ENCODE data around the gene POU3F2. TPM values are rescaled to one million over a fixed set of nuclear protein-coding genes. Genes with fewer than 3 reads are reported as not detected.
A peak's percentile ranks its signal among the peaks of the same experiment; 100 is the strongest.

Gene POU3F2
- polyA plus RNA-seq, 2 of the 4 experiments (the other 2 are of a cell fraction), result not detected

DNA sequence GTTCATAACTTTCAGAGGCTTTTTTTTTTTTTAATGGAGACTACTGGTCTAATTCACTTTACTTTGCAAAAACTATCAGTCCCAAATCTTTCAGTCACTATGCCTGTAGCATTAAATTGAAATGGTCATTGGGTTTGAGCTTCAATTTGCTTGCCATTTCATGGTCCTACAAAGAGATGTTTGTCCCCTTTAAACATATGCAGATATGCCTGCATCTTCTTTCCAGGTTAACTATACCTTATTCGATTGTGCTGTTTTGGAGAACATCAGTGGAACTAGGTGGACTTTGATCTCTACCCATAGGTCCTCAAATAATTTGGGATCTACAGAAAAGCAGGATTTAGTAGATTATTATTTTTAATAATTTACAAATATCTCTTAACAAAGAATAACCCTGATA is 4.6 kb downstream of the POU3F2 start:
- ATAC-seq (no peak), DNase-seq (ENCODE audit: low read depth in 1 of 2, low spot score in 1 of 2) (no peak), FAIRE-seq (no peak)
- POLR2A ChIA-PET, result no interaction called here
- CTCF ChIA-PET, result no interaction called here
- Histone ChIP-seq H3K4me2 (no peak overlapping the region), H3K4me1 (no peaks in the 10 kb centered on the region), H3K27ac (no peak overlapping the region), H3K4me3 (no peak overlapping the region), H3K9me3 (no peaks in the 10 kb centered on the region)
- TF ChIP-seq KDM5A (IDR thresholded peaks at IDR 0.05), result no peak
- no peak for TF ChIP-seq MAFK (IDR thresholded peaks at IDR 0.05; ENCODE audit: partially characterized antibody)
- no peak for TF ChIP-seq FOXS1 (CRISPR knock-in tag; IDR thresholded peaks at IDR 0.05)
- TF ChIP-seq, protein P1, sequence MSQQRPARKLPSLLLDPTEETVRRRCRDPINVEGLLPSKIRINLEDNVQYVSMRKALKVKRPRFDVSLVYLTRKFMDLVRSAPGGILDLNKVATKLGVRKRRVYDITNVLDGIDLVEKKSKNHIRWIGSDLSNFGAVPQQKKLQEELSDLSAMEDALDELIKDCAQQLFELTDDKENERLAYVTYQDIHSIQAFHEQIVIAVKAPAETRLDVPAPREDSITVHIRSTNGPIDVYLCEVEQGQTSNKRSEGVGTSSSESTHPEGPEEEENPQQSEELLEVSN (IDR thresholded peaks at IDR 0.05; ENCODE audit: borderline replicate concordance, low read depth), result no peak
- no peak for TF ChIP-seq HEYL (CRISPR knock-in tag; IDR thresholded peaks at IDR 0.05)
- no peak for TF ChIP-seq NFE2L2 (conservative IDR thresholded peaks at IDR 0.05; ENCODE audit: low read length)
- no peak for TF ChIP-seq FOSL2 (IDR thresholded peaks at IDR 0.05)
- no peak for TF ChIP-seq FOSL2 (CRISPR knock-in tag; IDR thresholded peaks at IDR 0.05)
- TF ChIP-seq EHF (CRISPR knock-in tag; IDR thresholded peaks at IDR 0.05), result no peak
- no peak for TF ChIP-seq CHD2 (IDR thresholded peaks at IDR 0.05; ENCODE audit: low read length, partially characterized antibody)
- no peak for TF ChIP-seq CEBPB (IDR thresholded peaks at IDR 0.05)
- no peak for TF ChIP-seq RAD21 (conservative IDR thresholded peaks at IDR 0.05 in 1 of 2, IDR thresholded peaks at IDR 0.05 in 1 of 2)
- TF ChIP-seq ESRRA (IDR thresholded peaks at IDR 0.05; ENCODE audit: borderline replicate concordance, low read length), result no peak
- TF ChIP-seq, protein P2, sequence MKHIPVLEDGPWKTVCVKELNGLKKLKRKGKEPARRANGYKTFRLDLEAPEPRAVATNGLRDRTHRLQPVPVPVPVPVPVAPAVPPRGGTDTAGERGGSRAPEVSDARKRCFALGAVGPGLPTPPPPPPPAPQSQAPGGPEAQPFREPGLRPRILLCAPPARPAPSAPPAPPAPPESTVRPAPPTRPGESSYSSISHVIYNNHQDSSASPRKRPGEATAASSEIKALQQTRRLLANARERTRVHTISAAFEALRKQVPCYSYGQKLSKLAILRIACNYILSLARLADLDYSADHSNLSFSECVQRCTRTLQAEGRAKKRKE (CRISPR knock-in tag; IDR thresholded peaks at IDR 0.05; ENCODE audit: low read depth), result no peak
- TF ChIP-seq CBX2 (IDR thresholded peaks at IDR 0.05; ENCODE audit: borderline replicate concordance, low read depth), result no peak
- TF ChIP-seq, protein P3, sequence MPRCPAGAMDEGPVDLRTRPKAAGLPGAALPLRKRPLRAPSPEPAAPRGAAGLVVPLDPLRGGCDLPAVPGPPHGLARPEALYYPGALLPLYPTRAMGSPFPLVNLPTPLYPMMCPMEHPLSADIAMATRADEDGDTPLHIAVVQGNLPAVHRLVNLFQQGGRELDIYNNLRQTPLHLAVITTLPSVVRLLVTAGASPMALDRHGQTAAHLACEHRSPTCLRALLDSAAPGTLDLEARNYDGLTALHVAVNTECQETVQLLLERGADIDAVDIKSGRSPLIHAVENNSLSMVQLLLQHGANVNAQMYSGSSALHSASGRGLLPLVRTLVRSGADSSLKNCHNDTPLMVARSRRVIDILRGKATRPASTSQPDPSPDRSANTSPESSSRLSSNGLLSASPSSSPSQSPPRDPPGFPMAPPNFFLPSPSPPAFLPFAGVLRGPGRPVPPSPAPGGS (IDR thresholded peaks at IDR 0.05), result no peak
- 5% methylated on average over 1 of the region's 1 CpG for WGBS (ENCODE audit: missing lambda C conversion rate)

DNA sequence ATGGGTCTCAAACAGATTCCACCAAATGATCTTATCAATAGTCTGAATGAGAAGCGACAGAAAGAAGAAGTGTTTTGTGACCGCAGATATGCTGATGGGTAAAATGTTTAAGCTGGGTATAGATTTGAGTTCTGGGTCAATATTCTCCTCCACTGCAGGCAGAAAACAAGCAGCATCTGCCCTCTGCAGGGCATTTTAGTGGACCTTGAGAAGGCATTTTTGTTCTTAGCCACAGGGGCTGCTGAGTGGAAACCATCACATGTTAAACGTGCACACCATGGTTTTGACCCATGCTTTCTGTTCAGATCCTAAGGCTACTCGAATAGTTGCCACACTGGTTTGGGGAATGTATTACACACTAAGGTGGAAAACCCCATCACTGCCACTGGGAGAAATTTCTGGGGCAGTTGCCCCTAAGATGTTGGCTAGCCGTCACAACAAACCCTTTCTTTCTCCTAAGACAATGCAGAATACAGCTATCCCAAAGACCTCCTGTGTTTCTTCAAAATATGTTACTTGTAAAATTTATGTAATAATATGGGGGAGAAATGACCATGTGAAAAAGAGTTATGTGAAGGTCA is 5.5 kb downstream of the POU3F2 start:
- WGBS (ENCODE audit: missing lambda C conversion rate), result 25% methylated on average over 5 of the region's 5 CpGs
- DNase-seq (ENCODE audit: low read depth in 1 of 2, low spot score in 1 of 2) (peak in 1 of 2 experiments; percentile 21), ATAC-seq (peak; percentile 41 to 66; a peak in 3 of 6 replicates), FAIRE-seq (no peak)
- TF ChIP-seq RAD21 (conservative IDR thresholded peaks at IDR 0.05 in 1 of 2, IDR thresholded peaks at IDR 0.05 in 1 of 2) (peak; percentile 33 to 34; a peak in 4 of 5 replicates), SMC3 (IDR thresholded peaks at IDR 0.05) (peak; percentile 10; the same call in 1 of the 3 replicates), CBX2 (IDR thresholded peaks at IDR 0.05; ENCODE audit: borderline replicate concordance, low read depth) (no peak)
- TF ChIP-seq, protein P4, sequence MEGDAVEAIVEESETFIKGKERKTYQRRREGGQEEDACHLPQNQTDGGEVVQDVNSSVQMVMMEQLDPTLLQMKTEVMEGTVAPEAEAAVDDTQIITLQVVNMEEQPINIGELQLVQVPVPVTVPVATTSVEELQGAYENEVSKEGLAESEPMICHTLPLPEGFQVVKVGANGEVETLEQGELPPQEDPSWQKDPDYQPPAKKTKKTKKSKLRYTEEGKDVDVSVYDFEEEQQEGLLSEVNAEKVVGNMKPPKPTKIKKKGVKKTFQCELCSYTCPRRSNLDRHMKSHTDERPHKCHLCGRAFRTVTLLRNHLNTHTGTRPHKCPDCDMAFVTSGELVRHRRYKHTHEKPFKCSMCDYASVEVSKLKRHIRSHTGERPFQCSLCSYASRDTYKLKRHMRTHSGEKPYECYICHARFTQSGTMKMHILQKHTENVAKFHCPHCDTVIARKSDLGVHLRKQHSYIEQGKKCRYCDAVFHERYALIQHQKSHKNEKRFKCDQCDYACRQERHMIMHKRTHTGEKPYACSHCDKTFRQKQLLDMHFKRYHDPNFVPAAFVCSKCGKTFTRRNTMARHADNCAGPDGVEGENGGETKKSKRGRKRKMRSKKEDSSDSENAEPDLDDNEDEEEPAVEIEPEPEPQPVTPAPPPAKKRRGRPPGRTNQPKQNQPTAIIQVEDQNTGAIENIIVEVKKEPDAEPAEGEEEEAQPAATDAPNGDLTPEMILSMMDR (IDR thresholded peaks at IDR 0.05), result peak; percentile 21; the same call in 1 of the 3 replicates
- TF ChIP-seq, protein P1 (IDR thresholded peaks at IDR 0.05; ENCODE audit: borderline replicate concordance, low read depth), result no peak
- Histone ChIP-seq H3K9me3 (no peaks in the 10 kb centered on the region), H3K4me3 (no peak overlapping the region), H3K27ac (no peak overlapping the region), H3K4me2 (no peak overlapping the region), H3K4me1 (no peaks in the 10 kb centered on the region; the same call in 2 of the 3 replicates)
- ChIA-PET CTCF (no interaction called here), POLR2A (no interaction called here)
